Measurements from ENCODE around the gene ZEB1.
"Not testable (repeated sequence)": the region's sequence is repeated elsewhere in the genome, so short reads cannot be mapped to it uniquely, and the experiment has no call there.

The ZEB1 gene

GRCh38 chr10:31557854-31558253 is 238.8 kb downstream of the ZEB1 start:
- peaks cover 0 to 1% of the 10 kb centered on the region in 2 donors for H3K9me3 ChIP-seq (replicated peaks in 1 of 2; ENCODE audit: control insufficient read depth in 2 of 2, insufficient read depth in 1 of 2, low read depth in 1 of 2, low read length in 2 of 2)
- no peak overlapping the region for H3K4me2 ChIP-seq (ENCODE audit: insufficient read depth, low read length, poor library complexity, severe bottlenecking)
- H3K27ac ChIP-seq (replicated peaks; ENCODE audit: low read length), result no peak overlapping the region
- no peak overlapping the region for H3K9ac ChIP-seq (ENCODE audit: low read depth, low read length, poor library complexity)
- H3K23ac ChIP-seq (ENCODE audit: low read depth, low read length, poor library complexity), result no peak overlapping the region
- no peaks in the 10 kb centered on the region for H3K27me3 ChIP-seq (ENCODE audit: control insufficient read depth in 3 of 3, insufficient read depth in 3 of 3, low read depth in 1 of 3, low read length in 3 of 3)
- DNase-seq (ENCODE audit: low spot score), result no peak
- no CpG with 5 or more reads among the region's 1 CpG for WGBS, 2 donors (ENCODE audit: extremely low coverage in 2 of 2, insufficient read length in 2 of 2, insufficient replicate concordance in 1 of 2)
- H2AK5ac ChIP-seq (ENCODE audit: low read depth, low read length), result no peak overlapping the region
- H3K4me3 ChIP-seq (ENCODE audit: low read length in 2 of 2), result no peak overlapping the region
- no peak overlapping the region for H3K18ac ChIP-seq (ENCODE audit: low read length)
- no peak overlapping the region for H2BK15ac ChIP-seq (ENCODE audit: low read length)
- H3K14ac ChIP-seq (ENCODE audit: low read length), result no peak overlapping the region
- H3K36me3 ChIP-seq (replicated peaks in 1 of 2; ENCODE audit: control insufficient read depth in 2 of 2, insufficient read depth in 2 of 2, low read length in 2 of 2), result no peaks in the 10 kb centered on the region
- no peaks in the 10 kb centered on the region for H3K4me1 ChIP-seq (ENCODE audit: control insufficient read depth in 2 of 2, insufficient read depth in 1 of 2, low read depth in 1 of 2, low read length in 2 of 2)
- H4K8ac ChIP-seq (ENCODE audit: low read depth, low read length), result no peak overlapping the region
- no peak overlapping the region for H3K4ac ChIP-seq (ENCODE audit: low read length)
- H4K91ac ChIP-seq (ENCODE audit: low read depth, low read length, poor library complexity), result no peak overlapping the region
- no peak overlapping the region for H2BK12ac ChIP-seq (ENCODE audit: low read length)
- H2AFZ ChIP-seq (ENCODE audit: low read length), result no peak overlapping the region
- no peak overlapping the region for H2BK120ac ChIP-seq (ENCODE audit: low read depth, low read length)
- H2BK5ac ChIP-seq (ENCODE audit: low read length), result no peak overlapping the region
- no peaks in the 10 kb centered on the region for H3K79me1 ChIP-seq (ENCODE audit: low read depth, low read length)

DNA sequence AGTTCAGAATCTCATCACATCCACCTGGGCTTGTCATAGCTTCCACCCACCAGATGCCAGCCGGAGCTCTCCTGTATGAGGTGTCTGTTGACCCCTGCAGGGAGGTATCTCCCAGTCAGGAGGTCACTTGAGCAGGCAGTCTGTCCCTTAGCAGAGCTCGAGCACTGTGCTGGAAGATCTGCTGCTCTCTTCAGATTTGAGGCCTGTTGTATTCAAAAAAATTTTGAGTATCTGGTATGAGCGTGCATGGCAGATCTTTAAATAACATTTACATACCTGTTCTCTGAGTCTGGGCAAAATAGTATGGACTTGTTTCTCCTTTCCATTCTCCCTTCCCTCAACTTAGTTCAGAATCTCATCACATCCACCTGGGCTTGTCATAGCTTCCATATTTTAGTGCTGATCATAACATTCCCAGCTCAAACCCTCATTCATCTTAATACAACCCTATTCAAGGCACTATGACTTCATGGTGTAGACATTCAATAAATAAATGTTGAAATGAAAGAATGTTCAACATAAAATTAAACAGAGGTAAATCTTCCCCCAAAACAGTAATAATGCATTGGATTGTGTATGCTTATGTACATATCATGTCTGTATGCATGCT is 249.3 kb downstream of the ZEB1 start:
- not testable (repeated sequence) for H4K8ac ChIP-seq (ENCODE audit: low read depth, low read length); H3K79me1 ChIP-seq (ENCODE audit: low read depth, low read length); H3K4ac ChIP-seq (ENCODE audit: low read length); H2AK5ac ChIP-seq (ENCODE audit: low read depth, low read length); H4K91ac ChIP-seq (ENCODE audit: low read depth, low read length, poor library complexity); H3K36me3 ChIP-seq (replicated peaks in 1 of 2; ENCODE audit: control insufficient read depth in 2 of 2, insufficient read depth in 2 of 2, low read length in 2 of 2); H3K27me3 ChIP-seq (ENCODE audit: control insufficient read depth in 3 of 3, insufficient read depth in 3 of 3, low read depth in 1 of 3, low read length in 3 of 3); H2AFZ ChIP-seq (ENCODE audit: low read length); H2BK15ac ChIP-seq (ENCODE audit: low read length); H3K9me3 ChIP-seq (replicated peaks in 1 of 2; ENCODE audit: control insufficient read depth in 2 of 2, insufficient read depth in 1 of 2, low read depth in 1 of 2, low read length in 2 of 2); H3K9ac ChIP-seq (ENCODE audit: low read depth, low read length, poor library complexity); H2BK120ac ChIP-seq (ENCODE audit: low read depth, low read length); H3K4me2 ChIP-seq (ENCODE audit: insufficient read depth, low read length, poor library complexity, severe bottlenecking); H3K4me3 ChIP-seq (ENCODE audit: low read length in 2 of 2); DNase-seq (ENCODE audit: low spot score); H3K14ac ChIP-seq (ENCODE audit: low read length); H3K18ac ChIP-seq (ENCODE audit: low read length); H2BK12ac ChIP-seq (ENCODE audit: low read length); H3K23ac ChIP-seq (ENCODE audit: low read depth, low read length, poor library complexity); H3K4me1 ChIP-seq (ENCODE audit: control insufficient read depth in 2 of 2, insufficient read depth in 1 of 2, low read depth in 1 of 2, low read length in 2 of 2); H3K27ac ChIP-seq (replicated peaks; ENCODE audit: low read length); H2BK5ac ChIP-seq (ENCODE audit: low read length)
- no CpG with 5 or more reads among the region's 3 CpGs for whole genome bisulfite sequencing, 2 donors (ENCODE audit: extremely low coverage in 2 of 2, insufficient read length in 2 of 2, insufficient replicate concordance in 1 of 2)

- H4K8ac ChIP-seq (ENCODE audit: low read depth, low read length), result no peak overlapping the region
- H3K79me1 ChIP-seq (ENCODE audit: low read depth, low read length), result no peaks in the 10 kb centered on the region
- no peak overlapping the region for H3K9ac ChIP-seq (ENCODE audit: low read depth, low read length, poor library complexity)
- H2BK120ac ChIP-seq (ENCODE audit: low read depth, low read length), result no peak overlapping the region
- H3K18ac ChIP-seq (ENCODE audit: low read length), result no peak overlapping the region
- H3K9me3 ChIP-seq (replicated peaks in 1 of 2; ENCODE audit: control insufficient read depth in 2 of 2, insufficient read depth in 1 of 2, low read depth in 1 of 2, low read length in 2 of 2), result peaks cover 0 to 5% of the 10 kb centered on the region in 2 donors
- WGBS, 2 donors (ENCODE audit: extremely low coverage in 2 of 2, insufficient read length in 2 of 2, insufficient replicate concordance in 1 of 2), result no CpG with 5 or more reads among the region's 2 CpGs
- no peak overlapping the region for H3K27ac ChIP-seq (replicated peaks; ENCODE audit: low read length)
- no peak overlapping the region for H2AFZ ChIP-seq (ENCODE audit: low read length)
- no peak overlapping the region for H4K91ac ChIP-seq (ENCODE audit: low read depth, low read length, poor library complexity)
- H3K14ac ChIP-seq (ENCODE audit: low read length), result no peak overlapping the region
- H3K4ac ChIP-seq (ENCODE audit: low read length), result no peak overlapping the region
- H2BK5ac ChIP-seq (ENCODE audit: low read length), result no peak overlapping the region
- H3K36me3 ChIP-seq (replicated peaks in 1 of 2; ENCODE audit: control insufficient read depth in 2 of 2, insufficient read depth in 2 of 2, low read length in 2 of 2), result no peaks in the 10 kb centered on the region
- no peak overlapping the region for H3K23ac ChIP-seq (ENCODE audit: low read depth, low read length, poor library complexity)
- no peaks in the 10 kb centered on the region for H3K27me3 ChIP-seq (ENCODE audit: control insufficient read depth in 3 of 3, insufficient read depth in 3 of 3, low read depth in 1 of 3, low read length in 3 of 3)
- H2BK15ac ChIP-seq (ENCODE audit: low read length), result no peak overlapping the region
- no peak overlapping the region for H3K4me2 ChIP-seq (ENCODE audit: insufficient read depth, low read length, poor library complexity, severe bottlenecking)
- no peak overlapping the region for H2AK5ac ChIP-seq (ENCODE audit: low read depth, low read length)
- DNase-seq (ENCODE audit: low spot score), result no peak
- no peak overlapping the region for H3K4me3 ChIP-seq (ENCODE audit: low read length in 2 of 2)
- no peaks in the 10 kb centered on the region for H3K4me1 ChIP-seq (ENCODE audit: control insufficient read depth in 2 of 2, insufficient read depth in 1 of 2, low read depth in 1 of 2, low read length in 2 of 2)
- H2BK12ac ChIP-seq (ENCODE audit: low read length), result no peak overlapping the region
Observed at GRCh38 chr10:31574577-31574976, 255.6 kb downstream of the ZEB1 start.

DNA sequence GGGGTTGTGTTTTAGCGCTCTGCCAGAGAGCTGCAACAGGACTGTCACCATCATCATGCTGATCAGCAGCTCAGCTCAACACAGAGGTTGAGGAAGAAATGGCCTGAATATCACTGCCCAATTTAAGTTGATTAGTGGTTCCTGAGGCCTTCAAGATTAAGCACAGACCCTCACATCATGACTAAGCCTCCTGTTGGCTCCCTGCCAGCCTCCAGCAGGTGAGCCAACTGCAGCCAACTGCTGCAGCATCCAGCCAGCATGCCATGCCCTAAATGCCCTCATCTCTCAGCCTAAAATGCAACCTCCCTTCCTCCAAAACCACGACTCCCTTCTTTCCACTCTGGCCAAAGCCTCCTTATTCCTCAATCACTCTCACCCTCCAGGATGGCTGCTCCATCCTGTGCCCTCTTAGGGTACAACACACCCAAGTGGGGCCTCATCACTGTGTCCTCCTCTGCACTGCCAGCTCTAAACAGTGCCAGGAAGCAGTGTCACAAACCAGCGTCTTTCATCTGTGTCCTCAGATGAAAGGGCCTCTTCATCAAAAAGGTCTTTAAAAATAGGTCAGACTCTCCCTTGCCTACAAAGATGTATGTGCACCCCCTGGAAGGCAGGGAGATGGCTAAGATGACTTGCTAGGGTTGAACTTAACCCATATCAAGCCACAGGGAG is 259.3 kb downstream of the ZEB1 start:
- DNase-seq (ENCODE audit: low spot score), result no peak
- WGBS, 2 donors (ENCODE audit: extremely low coverage in 2 of 2, insufficient read length in 2 of 2, insufficient replicate concordance in 1 of 2), result 100% methylated on average over 1 of the region's 3 CpGs; no CpG with 5 or more reads in 1 of the 2 donors

More for the DNA sequence above, 259.3 kb downstream of the ZEB1 start:
- Histone ChIP-seq H3K4me2 (ENCODE audit: insufficient read depth, low read length, poor library complexity, severe bottlenecking) (no peak overlapping the region), H3K14ac (ENCODE audit: low read length) (no peak overlapping the region), H2AK5ac (ENCODE audit: low read depth, low read length) (no peak overlapping the region), H3K27ac (replicated peaks; ENCODE audit: low read length) (no peak overlapping the region), H2BK12ac (ENCODE audit: low read length) (no peak overlapping the region), H2BK5ac (ENCODE audit: low read length) (no peak overlapping the region), H4K91ac (ENCODE audit: low read depth, low read length, poor library complexity) (no peak overlapping the region), H2AFZ (ENCODE audit: low read length) (no peak overlapping the region), H3K9me3 (replicated peaks in 1 of 2; ENCODE audit: control insufficient read depth in 2 of 2, insufficient read depth in 1 of 2, low read depth in 1 of 2, low read length in 2 of 2) (peaks cover 0 to 5% of the 10 kb centered on the region in 2 donors), H2BK15ac (ENCODE audit: low read length) (no peak overlapping the region), H3K27me3 (ENCODE audit: control insufficient read depth in 3 of 3, insufficient read depth in 3 of 3, low read depth in 1 of 3, low read length in 3 of 3) (no peaks in the 10 kb centered on the region), H3K36me3 (replicated peaks in 1 of 2; ENCODE audit: control insufficient read depth in 2 of 2, insufficient read depth in 2 of 2, low read length in 2 of 2) (no peaks in the 10 kb centered on the region), H3K4me1 (ENCODE audit: control insufficient read depth in 2 of 2, insufficient read depth in 1 of 2, low read depth in 1 of 2, low read length in 2 of 2) (peaks cover 0 to 3% of the 10 kb centered on the region in 2 donors), H3K4me3 (ENCODE audit: low read length in 2 of 2) (peak overlapping the region in 1 of 2 donors; percentile 45), H3K23ac (ENCODE audit: low read depth, low read length, poor library complexity) (no peak overlapping the region), H2BK120ac (ENCODE audit: low read depth, low read length) (no peak overlapping the region), H3K4ac (ENCODE audit: low read length) (no peak overlapping the region), H3K18ac (ENCODE audit: low read length) (no peak overlapping the region), H3K9ac (ENCODE audit: low read depth, low read length, poor library complexity) (no peak overlapping the region), H4K8ac (ENCODE audit: low read depth, low read length) (no peak overlapping the region), H3K79me1 (ENCODE audit: low read depth, low read length) (no peaks in the 10 kb centered on the region)
